Fibroblast of skin of right quadriceps (primary cell): Measurements from ENCODE around the gene ST6GAL1.
"Not testable (repeated sequence)": the region's sequence is repeated elsewhere in the genome, so short reads cannot be mapped to it uniquely, and the experiment has no call there.

Source experiments
- DNase-seq: peaks from one replicate; pipeline ENCODE4 v3.0.0-alpha.2; 2013

ST6GAL1 gene

GRCh38 chr3:187025656-187026316 is 95.5 kb downstream of the ST6GAL1 start:
- no peak for DNase-seq

- no peak for DNase-seq
These were observed 96.0 kb downstream of the ST6GAL1 start for GRCh38 chr3:187026317-187026670.

DNA sequence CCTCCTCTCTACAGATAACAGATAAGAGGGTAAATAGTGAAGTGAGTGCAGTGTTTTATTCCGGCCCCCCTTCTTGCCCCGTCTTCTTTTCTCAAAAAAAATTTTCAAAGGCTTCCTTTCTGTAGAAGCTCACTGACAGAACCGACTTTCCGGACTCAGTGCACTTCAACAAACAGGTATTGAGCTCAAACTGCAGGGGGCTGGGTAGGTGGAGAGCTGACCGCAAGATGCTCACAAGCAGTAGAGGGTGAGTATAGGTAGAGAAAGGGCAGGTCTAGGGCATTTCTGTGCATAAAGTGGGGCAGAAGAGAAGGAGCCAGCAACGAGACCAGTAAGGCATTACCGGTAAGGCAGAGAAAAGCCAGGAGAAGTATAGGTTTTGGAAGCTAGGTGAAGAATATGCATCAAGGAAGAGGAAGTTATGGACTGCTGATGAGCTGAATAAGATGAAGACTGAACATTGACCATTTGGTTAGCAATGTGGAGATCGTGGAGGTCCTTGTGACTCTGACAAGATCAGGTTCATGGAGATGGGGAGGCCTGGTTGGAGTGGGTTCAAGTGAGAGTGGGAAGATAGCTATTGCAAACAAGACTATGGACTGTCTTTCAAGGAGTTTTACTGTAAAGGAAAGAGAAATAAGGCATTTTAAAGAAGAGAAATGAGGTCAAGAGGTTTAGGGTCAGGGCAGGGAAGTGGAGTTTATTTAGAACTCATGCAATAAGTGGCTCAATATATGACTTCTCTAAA is 97.4 kb downstream of the ST6GAL1 start:
- no peak for DNase-seq

- no peak for DNase-seq
These were observed 101.6 kb downstream of the ST6GAL1 start for GRCh38 chr3:187031934-187032333.

DNA sequence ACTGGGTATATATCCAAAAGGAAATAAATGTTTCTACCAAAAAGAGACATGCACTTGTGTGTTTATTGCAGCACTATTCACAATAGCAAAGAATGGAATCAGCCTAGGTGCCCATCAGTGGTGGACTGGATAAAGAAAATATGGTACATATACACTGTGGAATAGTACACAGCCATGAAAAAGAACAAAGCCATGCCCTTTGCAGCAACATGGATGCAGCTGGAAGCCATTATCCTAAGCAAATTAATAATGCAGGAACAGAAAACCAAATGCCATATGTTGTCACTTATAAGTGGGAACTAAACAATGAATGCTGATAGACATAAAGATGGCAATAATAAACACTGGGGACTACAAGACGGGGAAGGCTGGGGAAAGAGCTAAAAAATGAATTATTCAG is 106.1 kb downstream of the ST6GAL1 start:
- DNase-seq = no peak

DNA sequence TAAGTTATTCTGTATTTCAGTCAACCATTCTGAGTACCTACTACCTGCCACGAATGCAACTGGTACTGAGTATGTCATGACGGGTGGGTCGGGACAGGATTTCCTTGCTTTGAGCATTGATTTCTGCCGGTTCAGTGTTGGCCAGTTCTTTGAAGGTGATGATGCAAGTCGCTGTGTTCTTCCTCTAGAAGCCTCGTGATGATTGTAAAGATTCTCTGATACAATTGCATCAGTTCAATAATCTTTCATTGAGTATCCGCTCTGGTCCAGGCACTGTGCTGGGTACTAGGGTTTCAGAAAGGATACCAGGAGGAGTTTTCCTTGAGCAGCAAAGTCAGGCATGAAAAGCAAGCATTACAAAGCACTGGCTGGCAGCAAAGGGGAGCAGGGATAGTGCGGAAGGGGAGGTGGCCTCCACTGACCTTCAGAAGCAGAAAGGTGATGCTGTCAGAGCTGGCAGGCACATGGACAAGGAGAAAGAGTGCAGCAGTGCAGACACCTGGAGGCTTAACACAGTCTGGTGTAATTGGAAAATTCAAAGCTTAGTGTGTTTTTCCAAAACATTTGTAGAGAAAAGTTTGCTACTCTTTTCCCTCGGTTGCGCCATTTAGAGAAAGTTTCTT is 108.9 kb downstream of the ST6GAL1 start:
- no peak for DNase-seq

- no peak for DNase-seq
These were observed 109.5 kb downstream of the ST6GAL1 start for GRCh38 chr3:187039723-187040414.

DNA sequence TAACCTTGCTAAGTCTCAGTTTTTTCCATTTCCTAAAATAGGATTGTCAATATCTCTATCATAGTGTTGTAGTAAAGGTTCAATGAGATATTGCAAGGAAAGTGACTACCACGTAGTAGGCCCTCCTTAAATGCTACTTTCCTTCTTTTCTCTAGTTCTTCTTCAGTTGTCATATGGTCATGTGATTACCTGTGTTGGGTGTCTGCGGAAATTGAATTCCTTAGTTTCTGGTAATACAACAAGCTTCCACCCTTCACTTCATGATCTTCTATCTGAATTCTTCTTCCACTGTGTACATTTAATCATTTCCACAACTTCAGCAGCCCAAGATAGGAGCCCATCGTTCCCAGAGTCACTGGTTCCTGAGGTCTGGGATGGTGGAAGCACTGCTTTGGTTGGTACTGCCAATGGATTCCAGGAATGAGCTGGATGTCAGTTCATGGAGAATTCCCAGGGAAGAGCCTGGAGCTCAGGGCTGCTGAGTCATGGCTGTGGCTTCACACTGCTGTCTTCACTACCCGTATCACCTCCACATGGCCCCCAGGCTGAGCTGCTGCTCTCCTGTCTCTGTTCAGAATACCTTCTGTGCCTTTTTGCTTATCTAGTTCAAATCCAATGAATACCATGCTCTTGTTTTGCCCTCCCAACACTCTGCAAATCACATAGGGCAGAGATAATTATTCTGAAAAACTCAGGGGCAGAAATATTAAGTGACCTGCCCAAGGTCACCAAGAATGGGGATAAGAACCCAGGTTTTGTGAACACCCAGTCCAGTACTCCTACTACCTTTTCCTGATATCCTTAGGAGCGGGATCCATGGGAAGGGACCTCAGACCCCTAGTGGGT is 110.4 kb downstream of the ST6GAL1 start:
- DNase-seq = peak; percentile 76

DNA sequence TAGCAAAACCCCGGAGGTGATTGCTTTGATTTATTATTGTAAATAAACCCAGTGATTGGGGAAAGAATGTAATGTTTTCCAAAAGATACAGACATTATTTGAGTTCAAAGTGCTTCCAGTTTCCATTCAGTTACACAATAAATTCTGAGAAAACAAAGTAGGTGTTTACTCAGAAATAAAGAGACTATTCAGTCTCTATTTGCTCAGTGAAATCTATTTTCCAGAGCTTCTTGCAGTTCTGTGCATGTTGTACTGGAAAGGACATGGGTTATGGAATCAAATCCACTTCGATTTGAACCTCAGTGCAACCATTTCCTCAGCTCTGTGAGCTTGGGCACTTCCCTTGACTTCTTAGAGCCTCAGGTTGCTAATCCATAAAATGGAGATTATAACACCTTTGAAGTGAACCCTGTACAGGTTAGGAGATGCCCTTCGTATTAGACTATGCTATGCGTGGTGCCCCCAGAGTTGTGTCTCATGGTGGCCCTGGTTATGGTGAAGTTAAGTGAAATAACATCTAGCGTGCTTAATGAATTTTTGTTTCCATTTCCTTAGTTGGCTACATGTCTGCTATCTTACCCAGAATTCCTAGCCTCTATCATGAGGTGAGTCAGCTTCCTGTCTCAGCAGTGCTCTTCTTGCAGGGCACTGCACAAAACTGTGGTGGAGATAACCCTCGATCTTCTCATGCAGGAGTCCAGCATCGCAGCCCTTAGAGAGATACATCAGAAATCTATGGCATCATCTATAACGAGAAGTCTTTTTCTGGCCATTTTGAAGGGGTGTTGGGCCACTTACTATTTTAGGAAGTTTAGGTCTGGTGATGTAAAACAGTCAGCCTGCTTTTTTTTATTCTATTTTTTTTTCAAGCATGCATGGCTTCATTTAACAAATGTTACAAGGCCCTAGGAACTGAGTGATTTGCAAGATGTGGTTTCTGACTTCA is 111.3 kb downstream of the ST6GAL1 start:
- peak; percentile 39 for DNase-seq

DNA sequence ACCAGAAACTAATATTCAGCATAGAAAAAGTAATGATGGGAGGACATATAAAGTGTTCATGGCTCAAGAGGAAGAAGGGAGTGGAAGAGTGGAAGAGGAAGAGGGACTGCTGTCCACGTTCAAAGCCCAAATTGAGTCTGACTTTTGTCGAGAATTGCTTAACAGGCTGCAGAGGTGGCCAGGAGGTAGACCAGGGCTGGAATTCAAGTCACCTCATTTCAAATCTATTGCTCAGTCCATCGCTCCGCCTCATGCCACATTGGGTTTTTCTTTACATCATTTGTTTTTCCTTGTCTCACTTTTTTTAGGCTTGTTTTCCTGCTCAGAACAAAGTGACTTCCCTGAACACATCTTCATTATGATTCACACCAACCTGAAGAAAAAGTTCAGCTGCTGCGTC is 112.0 kb downstream of the ST6GAL1 start:
- no peak for DNase-seq

DNA sequence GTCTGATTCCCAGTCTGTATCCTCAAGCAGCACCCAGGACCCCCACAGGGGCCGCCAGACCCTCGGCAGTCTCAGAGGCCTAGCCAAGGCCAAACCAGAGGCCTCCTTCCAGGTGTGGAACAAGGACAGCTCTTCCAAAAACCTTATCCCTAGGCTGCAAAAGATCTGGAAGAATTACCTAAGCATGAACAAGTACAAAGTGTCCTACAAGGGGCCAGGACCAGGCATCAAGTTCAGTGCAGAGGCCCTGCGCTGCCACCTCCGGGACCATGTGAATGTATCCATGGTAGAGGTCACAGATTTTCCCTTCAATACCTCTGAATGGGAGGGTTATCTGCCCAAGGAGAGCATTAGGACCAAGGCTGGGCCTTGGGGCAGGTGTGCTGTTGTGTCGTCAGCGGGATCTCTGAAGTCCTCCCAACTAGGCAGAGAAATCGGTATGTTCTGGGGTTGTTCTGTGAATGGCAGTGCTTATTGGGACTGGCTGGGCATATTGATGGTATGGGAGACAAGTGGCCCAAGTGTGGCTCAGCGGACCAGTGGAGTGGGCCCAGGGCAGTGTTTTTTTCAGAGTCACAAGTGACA is 112.6 kb downstream of the ST6GAL1 start:
- no peak for DNase-seq

- DNase-seq = peak; percentile 36
These were observed 113.9 kb downstream of the ST6GAL1 start for GRCh38 chr3:187044206-187044605.

- DNase-seq = no peak
These were observed 114.7 kb downstream of the ST6GAL1 start for GRCh38 chr3:187044867-187045552.

DNA sequence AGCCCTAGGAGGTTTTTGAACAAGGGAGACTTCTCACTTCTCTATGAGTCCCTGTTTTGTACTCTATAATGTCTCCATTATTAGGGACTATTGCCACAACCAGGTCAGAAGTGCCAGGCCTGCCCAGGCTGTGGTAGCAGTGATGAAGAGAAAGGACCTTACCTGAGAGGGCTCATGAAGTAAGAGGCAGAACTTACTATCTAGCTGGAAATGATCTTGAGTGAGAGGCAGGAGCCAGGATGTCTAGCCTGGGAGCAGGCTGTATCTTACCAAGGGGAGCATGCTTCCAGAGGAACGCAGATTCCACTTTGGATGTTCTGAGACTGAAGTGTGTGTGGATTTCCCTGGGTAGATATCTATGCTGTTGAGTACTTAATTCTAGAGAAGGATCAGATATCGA is 115.7 kb downstream of the ST6GAL1 start:
- no peak for DNase-seq

DNA sequence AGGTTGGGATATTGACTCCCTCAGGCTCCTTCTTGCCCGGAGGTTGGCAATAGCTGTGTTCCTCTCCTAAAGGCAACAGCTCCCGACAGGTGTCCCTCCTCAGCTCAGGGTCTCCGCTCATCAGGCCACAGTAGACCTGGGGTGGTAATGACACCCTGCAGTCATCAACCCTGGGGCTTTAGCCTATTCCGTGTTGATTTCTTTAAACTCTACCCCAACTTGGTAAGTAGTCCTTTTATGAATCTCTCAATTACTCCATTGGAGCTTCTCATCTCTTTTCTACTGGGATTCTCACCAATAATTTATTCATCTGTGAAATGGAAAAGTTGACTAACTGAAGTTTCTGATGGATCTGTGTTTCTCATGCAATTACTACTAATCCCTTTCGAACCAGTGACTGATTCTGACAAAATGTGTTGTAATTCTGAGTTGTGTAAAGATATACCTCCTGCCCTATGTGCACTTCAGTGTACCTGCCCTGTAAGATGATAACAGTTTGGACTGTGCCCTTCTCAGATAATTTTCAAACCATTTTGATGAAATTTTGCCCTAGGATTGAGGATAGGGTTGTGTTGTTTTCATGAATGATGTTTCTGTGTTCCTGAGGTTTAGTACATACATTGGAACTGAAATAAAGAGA is 119.3 kb downstream of the ST6GAL1 start:
- no peak for DNase-seq

DNA sequence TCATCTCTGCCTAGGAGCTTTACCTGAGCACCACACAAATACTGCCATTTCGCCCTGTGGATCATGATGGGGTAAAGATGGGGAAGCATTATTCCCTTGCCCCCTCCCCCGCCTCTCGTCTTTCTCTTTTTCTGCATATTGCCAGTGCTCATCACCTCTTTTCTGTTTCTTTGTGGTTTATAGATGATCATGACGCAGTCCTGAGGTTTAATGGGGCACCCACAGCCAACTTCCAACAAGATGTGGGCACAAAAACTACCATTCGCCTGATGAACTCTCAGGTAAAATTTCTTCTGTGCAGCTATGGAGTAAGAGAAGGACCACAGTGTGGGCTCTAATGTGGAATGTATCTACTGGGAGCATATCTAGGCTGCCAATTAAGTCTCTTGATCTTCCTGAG is 120.7 kb downstream of the ST6GAL1 start:
- no peak for DNase-seq

GRCh38 chr3:187051724-187052366 is 121.5 kb downstream of the ST6GAL1 start:
- DNase-seq = no peak

DNA sequence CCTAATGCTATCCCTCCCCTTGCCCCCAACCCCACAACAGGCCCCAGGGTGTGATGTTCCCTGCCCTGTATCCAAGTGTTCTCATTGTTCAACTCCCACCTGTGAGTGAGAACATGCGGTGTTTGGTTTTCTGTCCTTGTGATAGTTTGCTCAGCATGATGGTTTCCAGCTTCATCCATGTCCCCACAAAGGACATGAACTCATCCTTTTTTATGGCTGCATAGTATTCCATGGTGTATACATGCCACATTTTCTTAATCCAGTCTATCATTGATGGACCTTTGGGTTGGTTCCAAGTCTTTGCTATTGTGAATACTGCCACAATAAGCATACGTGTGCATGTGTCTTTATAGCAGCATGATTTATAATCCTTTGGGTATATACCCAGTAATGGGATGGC is 122.1 kb downstream of the ST6GAL1 start:
- not testable (repeated sequence) for DNase-seq

- DNase-seq = not testable (repeated sequence)
These were observed 124.1 kb downstream of the ST6GAL1 start for GRCh38 chr3:187054433-187054832.
